Muscle of leg (tissue), 11 donors: ENCODE results near the gene BHLHA9. TPM values are rescaled to one million over a fixed set of nuclear protein-coding genes. Genes with fewer than 3 reads are reported as not detected.
"Not testable (repeated sequence)": the region's sequence is repeated elsewhere in the genome, so short reads cannot be mapped to it uniquely, and the experiment has no call there.

Experiments used
- DNase-seq: peaks from one replicate; pipeline ENCODE4 v3.0.0; 2013
- H3K27ac ChIP-seq: one replicate; pipeline ENCODE4 v1.5.1; 2013; ENCODE audit warnings: mild to moderate bottlenecking, low read length, control low read depth
- H3K27me3 ChIP-seq: one replicate; pipeline ENCODE4 v1.6.1; 2013; ENCODE audit warnings: low read length; ENCODE audit not compliant: control insufficient read depth, insufficient read depth
- H3K36me3 ChIP-seq: one replicate; pipeline ENCODE4 v1.6.1; 2013; ENCODE audit warnings: low read length; ENCODE audit not compliant: control insufficient read depth, insufficient read depth
- H3K4me1 ChIP-seq: one replicate; pipeline ENCODE4 v1.6.1; 2013; ENCODE audit warnings: low read length; ENCODE audit not compliant: control insufficient read depth, insufficient read depth
- H3K4me3 ChIP-seq: one replicate; pipeline ENCODE4 v1.5.1; 2013; ENCODE audit warnings: low read length, control low read depth
- H3K9me3 ChIP-seq: replicated peaks from 2 replicates; pipeline ENCODE4 v1.6.1; 2013; ENCODE audit warnings: low read depth, low read length; ENCODE audit not compliant: control insufficient read depth
- WGBS: methylation state at CpG from one replicate; pipeline ENCODE4 v1.1.5; 2013; ENCODE audit warnings: missing lambda C conversion rate; ENCODE audit not compliant: insufficient coverage; 5-methylcytosine and 5-hydroxymethylcytosine counted together
- polyA plus RNA-seq, 8 donors: library from polyadenylated mRNA; unstranded; fragments of 120-200 nt; gene quantifications; one replicate each; pipeline versions ENCODE4 v1.2.1 to v1.2.3, GENCODE V29; 2013; ENCODE audit warnings: inconsistent platforms in 1 of 8, low replicate concordance in 1 of 8; ENCODE audit not compliant: insufficient read length in 8 of 8, insufficient read depth in 1 of 8
- total RNA-seq: library from RNA; stranded (reverse); fragments of 120-200 nt; gene quantifications from one replicate; pipeline ENCODE4 v1.2.4, GENCODE V29; 2013

BHLHA9 gene
- total and polyA plus RNA-seq, 9 donors: not detected

GRCh38 chr17:1229349-1229899 lies 40.8 kb upstream of the BHLHA9 start:
- DNase-seq: peak; percentile 80
- Histone ChIP-seq H3K27ac (no peak overlapping the region), H3K4me1 (peaks cover 15% of the 10 kb centered on the region), H3K9me3 (no peaks in the 10 kb centered on the region), H3K36me3 (no peaks in the 10 kb centered on the region), H3K27me3 (peaks cover 69% of the 10 kb centered on the region), H3K4me3 (peak overlapping the region; percentile 27)
- WGBS: under 1% methylated on average over 66 of the region's 74 CpGs

- WGBS: 18% methylated on average over 49 of the region's 51 CpGs
- Histone ChIP-seq H3K27ac (no peak overlapping the region), H3K27me3 (peaks cover 69% of the 10 kb centered on the region), H3K4me3 (no peak overlapping the region), H3K4me1 (peaks cover 15% of the 10 kb centered on the region), H3K36me3 (no peaks in the 10 kb centered on the region), H3K9me3 (no peaks in the 10 kb centered on the region)
- DNase-seq: no peak
Observed at GRCh38 chr17:1229900-1230501, 40.2 kb upstream of the BHLHA9 start.

GRCh38 chr17:1231456-1231855 lies 38.8 kb upstream of the BHLHA9 start:
- 73% methylated on average over 12 of the region's 12 CpGs for WGBS
- Histone ChIP-seq H3K4me1 (peaks cover 15% of the 10 kb centered on the region), H3K27ac (no peak overlapping the region), H3K36me3 (no peaks in the 10 kb centered on the region), H3K9me3 (no peaks in the 10 kb centered on the region), H3K27me3 (peaks cover 55% of the 10 kb centered on the region), H3K4me3 (no peak overlapping the region)
- DNase-seq: peak; percentile 42

GRCh38 chr17:1232331-1232730 lies 37.9 kb upstream of the BHLHA9 start:
- Histone ChIP-seq H3K27ac (no peak overlapping the region), H3K27me3 (peaks cover 48% of the 10 kb centered on the region), H3K4me1 (peaks cover 15% of the 10 kb centered on the region), H3K36me3 (no peaks in the 10 kb centered on the region), H3K9me3 (no peaks in the 10 kb centered on the region), H3K4me3 (no peak overlapping the region)
- WGBS: 70% methylated on average over 8 of the region's 8 CpGs
- no peak for DNase-seq

GRCh38 chr17:1232786-1233185 lies 37.5 kb upstream of the BHLHA9 start:
- H3K4me1 ChIP-seq: peaks cover 12% of the 10 kb centered on the region
- DNase-seq: no peak
- no peaks in the 10 kb centered on the region for H3K9me3 ChIP-seq
- H3K27me3 ChIP-seq: peaks cover 43% of the 10 kb centered on the region
- H3K27ac ChIP-seq: no peak overlapping the region
- WGBS: no CpG with 5 or more reads among the region's 11 CpGs
- no peaks in the 10 kb centered on the region for H3K36me3 ChIP-seq
- H3K4me3 ChIP-seq: no peak overlapping the region

GRCh38 chr17:1234455-1234854 lies 35.8 kb upstream of the BHLHA9 start:
- no peaks in the 10 kb centered on the region for H3K9me3 ChIP-seq
- H3K4me3 ChIP-seq: no peak overlapping the region
- no peaks in the 10 kb centered on the region for H3K36me3 ChIP-seq
- peaks cover 5% of the 10 kb centered on the region for H3K4me1 ChIP-seq
- DNase-seq: peak; percentile 77
- 77% methylated on average over 3 of the region's 4 CpGs for WGBS
- H3K27me3 ChIP-seq: peaks cover 32% of the 10 kb centered on the region
- H3K27ac ChIP-seq: peak overlapping the region; percentile 59

GRCh38 chr17:1237471-1237870 lies 32.8 kb upstream of the BHLHA9 start:
- Histone ChIP-seq H3K36me3 (no peaks in the 10 kb centered on the region), H3K27me3 (peaks cover 4% of the 10 kb centered on the region), H3K4me1 (peaks cover 2% of the 10 kb centered on the region), H3K4me3 (no peak overlapping the region), H3K9me3 (no peaks in the 10 kb centered on the region), H3K27ac (no peak overlapping the region)
- no peak for DNase-seq
- 85% methylated on average over 4 of the region's 6 CpGs for WGBS

- peaks cover 2% of the 10 kb centered on the region for H3K4me1 ChIP-seq
Observed at GRCh38 chr17:1239210-1239609, 31.0 kb upstream of the BHLHA9 start.

GRCh38 chr17:1240426-1240825 lies 29.8 kb upstream of the BHLHA9 start:
- H3K4me3 ChIP-seq, H3K27me3 ChIP-seq, H3K9me3 ChIP-seq, H3K4me1 ChIP-seq, H3K27ac ChIP-seq, H3K36me3 ChIP-seq, DNase-seq: not testable (repeated sequence)
- WGBS: 71% methylated on average over 7 of the region's 11 CpGs

More at GRCh38 chr17:1239210-1239609, 31.0 kb upstream of the BHLHA9 start:
- Histone ChIP-seq H3K36me3 (no peaks in the 10 kb centered on the region), H3K27me3 (no peaks in the 10 kb centered on the region), H3K4me3 (no peak overlapping the region), H3K9me3 (no peaks in the 10 kb centered on the region), H3K27ac (no peak overlapping the region)
- DNase-seq: no peak
- 83% methylated on average over 2 of the region's 11 CpGs for WGBS

GRCh38 chr17:1241929-1242328 lies 28.3 kb upstream of the BHLHA9 start:
- Histone ChIP-seq H3K27ac (peak overlapping the region; percentile 69), H3K9me3 (no peaks in the 10 kb centered on the region), H3K27me3 (no peaks in the 10 kb centered on the region), H3K4me3 (no peak overlapping the region), H3K36me3 (no peaks in the 10 kb centered on the region), H3K4me1 (peaks cover 2% of the 10 kb centered on the region)
- WGBS: 2% methylated on average over 5 of the region's 9 CpGs
- peak; percentile 95 for DNase-seq
